HG03045 (cell line): ENCODE data around the gene CADPS.
"Not testable (repeated sequence)": the region's sequence is repeated elsewhere in the genome, so short reads cannot be mapped to it uniquely, and the experiment has no call there.

Experiments used
- ATAC-seq: cut with Tn5 transposase; IDR thresholded peaks from one replicate; pipeline ENCODE4 v1.9.1; 2021; ENCODE audit warnings: mild to moderate bottlenecking, moderate library complexity; ENCODE audit not compliant: unreplicated experiment

CADPS gene

DNA sequence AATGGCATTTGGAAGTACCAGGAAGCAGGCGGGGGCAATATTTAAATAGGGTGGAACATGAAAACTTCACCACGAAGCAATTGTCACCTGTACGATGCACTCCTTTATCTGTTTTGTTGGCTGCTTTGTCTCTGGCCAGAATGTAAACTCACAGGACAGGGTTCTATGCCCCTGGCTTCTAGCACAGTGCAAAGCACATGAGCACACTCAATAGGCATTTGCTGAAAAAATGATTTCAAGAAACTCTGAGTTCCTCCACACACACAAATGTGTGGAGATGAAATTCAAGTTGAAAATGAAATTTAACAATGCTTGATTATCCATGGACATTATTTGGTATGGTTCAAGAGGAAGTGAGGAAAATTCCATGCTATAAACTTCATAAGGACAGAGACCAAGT lies 272.2 kb downstream of the CADPS start:
- no peak for ATAC-seq

DNA sequence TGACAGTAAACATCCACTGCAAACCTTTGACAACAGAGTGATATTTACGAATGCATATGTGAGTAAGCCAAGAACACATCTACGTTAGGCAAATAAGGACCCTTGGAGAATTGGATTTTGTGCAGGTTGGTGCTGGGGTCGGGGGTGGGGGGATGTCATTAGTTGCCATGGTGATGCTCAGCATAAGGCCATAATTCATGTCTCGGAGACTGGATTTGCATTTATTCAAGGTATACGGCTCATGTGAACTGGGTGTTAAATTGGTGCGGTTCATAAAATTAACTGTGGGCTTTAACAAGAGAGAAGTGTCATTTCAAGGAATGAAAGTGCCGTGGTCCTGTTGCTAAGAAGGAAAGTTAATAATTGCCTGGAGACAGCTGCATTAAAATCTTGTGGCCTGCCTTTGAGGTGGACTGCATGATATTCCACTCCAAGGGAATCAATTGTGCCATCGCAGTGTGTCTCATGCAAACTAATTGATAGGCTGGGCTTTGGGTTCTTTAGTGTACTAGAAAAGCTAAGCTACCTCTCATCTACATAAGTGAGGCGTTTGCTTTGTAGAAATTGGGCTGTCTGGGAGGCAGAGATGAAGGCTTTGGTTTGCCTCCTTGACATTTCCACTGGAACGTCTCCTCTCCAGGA lies 273.0 kb downstream of the CADPS start:
- ATAC-seq: no peak

- ATAC-seq: no peak
These were observed 273.8 kb downstream of the CADPS start for GRCh38 chr3:62601238-62602070.

DNA sequence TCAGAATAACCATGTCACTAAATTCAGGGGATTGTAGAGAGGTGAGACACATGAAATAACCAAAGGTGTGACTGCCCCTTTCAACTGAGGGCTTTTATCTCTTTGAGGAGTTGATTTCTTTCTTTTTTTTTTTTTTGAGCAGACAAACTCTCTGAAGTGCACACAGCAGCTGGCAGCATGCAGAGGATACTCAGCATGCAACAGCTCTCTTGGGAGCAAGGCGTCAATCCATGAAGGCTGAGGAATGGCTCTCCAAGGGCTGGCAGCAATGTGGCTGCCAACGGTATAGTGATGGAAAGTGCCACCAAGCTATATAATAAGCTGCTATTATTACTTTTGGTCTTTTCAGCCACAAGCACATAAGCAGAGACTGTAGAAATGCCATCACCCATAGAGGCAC lies 275.2 kb downstream of the CADPS start:
- no peak for ATAC-seq

- no peak for ATAC-seq
These were observed 277.7 kb downstream of the CADPS start for GRCh38 chr3:62597491-62597890.

DNA sequence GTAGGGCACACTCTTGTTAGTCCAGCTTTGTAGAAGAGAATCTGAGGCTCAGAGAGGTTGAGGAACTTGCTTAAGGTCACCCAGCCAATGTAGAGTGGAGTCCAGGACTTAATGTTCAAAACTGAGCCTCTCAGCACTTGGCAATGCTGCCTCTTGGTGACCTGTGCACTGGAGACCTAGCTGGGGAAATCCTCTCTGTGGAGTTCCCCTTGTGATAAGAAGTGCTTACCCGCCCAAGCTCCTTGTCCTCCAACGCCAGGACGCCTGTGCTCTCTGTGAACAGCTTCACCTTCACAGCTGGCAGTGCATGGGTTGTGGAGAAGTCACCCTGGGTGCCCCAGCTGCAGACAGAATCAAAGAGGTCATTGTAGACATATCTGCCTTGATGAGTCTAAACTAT lies 282.8 kb downstream of the CADPS start:
- no peak for ATAC-seq

GRCh38 chr3:62589078-62589477 lies 286.1 kb downstream of the CADPS start:
- no peak for ATAC-seq

GRCh38 chr3:62587579-62588031 lies 287.6 kb downstream of the CADPS start:
- no peak for ATAC-seq

- ATAC-seq: no peak
These were observed 288.0 kb downstream of the CADPS start for GRCh38 chr3:62587169-62587568.

DNA sequence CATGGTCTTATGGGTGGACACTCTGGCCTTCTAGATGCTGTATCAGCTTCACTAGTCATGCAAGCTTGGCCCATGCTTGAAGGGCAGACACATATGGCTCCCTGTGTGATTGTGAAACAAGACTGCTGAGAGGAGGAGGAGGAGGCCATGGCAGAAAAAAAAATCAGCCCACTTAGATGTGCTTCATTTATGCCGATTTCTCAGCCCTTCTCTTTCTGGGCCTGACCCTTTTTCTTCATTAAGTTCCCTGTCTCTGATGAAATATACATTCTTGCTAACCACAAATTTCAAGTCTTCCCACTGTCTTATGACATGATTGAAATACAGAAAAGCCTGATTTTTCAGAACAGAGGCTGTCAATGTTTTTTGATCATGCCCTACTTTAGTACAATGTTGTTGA lies 288.9 kb downstream of the CADPS start:
- no peak for ATAC-seq

DNA sequence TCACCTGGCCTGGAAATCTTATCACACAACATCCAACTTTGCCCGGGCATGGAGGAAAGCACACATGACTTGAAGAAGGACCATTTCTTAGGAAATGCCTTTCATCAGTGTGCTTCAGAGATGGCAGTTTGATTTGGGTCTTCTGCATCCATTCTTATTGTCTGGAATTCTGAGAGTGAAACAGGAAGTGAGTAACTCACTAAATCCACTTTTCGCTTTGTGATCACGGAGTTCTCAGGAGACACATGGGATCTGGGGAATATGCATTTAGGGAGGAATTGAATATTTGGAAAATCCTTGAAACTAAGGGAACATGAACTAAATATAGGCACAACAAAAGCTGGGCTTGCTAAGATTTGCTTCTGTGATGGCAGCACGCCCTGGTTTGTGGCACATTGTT lies 289.4 kb downstream of the CADPS start:
- ATAC-seq: no peak

DNA sequence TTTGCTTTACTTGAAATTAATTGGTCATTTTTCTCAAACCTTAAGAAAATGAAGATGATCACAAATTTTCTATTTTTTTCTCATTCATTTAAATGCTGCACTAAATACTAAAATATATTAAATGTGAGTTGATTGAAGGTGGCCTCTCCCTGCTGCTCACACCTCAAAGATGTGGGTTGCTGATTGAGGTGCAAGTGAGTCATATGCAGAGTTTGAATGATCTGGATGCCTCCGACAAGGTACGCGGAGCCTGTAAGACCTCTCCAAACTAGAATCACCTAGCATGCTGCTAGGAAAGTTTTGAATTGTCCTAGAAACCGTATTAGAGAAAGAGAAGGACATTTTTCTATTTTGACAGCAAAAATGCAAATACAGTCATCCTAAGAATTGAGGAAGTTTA lies 290.6 kb downstream of the CADPS start:
- ATAC-seq: no peak

GRCh38 chr3:62582495-62583172 lies 292.6 kb downstream of the CADPS start:
- ATAC-seq: no peak

- ATAC-seq: not testable (repeated sequence)
These were observed 294.7 kb downstream of the CADPS start for GRCh38 chr3:62580485-62580884.

- ATAC-seq: no peak
These were observed 298.1 kb downstream of the CADPS start for GRCh38 chr3:62577153-62577552.

DNA sequence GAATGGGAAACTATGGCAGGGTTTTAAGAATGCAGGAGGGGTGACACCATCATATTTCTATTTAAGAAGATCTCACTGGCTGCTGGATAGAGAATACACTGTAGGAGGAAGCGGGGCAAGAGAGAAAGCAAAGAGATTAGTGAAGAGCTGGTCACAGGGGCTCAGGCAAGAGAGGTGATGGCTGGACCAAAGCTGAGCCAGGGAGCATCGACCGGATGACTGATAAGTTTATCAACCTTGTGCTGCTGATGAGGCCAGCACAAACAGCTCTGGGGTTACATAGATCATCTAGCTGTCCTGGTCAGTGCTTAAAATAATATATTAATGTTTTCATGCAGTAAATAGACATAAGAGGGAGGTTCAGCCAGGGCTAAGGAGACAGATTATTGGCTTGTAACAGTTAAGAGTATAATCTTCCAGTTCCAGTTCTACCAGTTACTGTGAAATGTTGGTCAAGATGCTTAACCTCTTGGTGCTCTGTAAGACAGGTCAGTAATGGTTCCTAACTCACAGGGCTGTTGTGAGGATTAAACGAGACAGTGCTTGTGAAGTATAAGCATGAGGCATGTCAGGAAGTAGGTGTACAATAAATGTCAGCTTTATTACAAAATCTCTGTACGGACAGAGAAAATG lies 300.8 kb downstream of the CADPS start:
- ATAC-seq: no peak

DNA sequence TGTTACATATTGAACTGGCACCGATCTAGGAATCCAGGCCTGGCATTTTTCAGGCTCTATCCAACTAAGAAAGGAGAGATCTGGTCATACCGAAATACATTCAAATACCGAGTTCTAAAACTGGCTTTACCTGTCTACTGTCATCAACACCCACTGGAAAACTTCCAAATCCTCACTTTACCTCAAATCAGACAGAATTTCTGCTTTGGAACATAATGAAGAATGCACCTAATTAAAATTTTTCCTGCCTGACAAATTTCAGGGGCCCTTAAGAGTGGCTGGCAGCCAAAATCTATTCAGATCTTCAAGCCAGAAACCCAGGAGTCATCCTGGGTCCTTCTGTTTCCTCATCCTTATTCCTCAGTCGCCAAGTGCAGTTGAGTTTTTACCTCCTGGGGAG lies 303.3 kb downstream of the CADPS start:
- ATAC-seq: no peak

GRCh38 chr3:62570888-62571287 lies 304.3 kb downstream of the CADPS start:
- no peak for ATAC-seq

- no peak for ATAC-seq
These were observed 305.6 kb downstream of the CADPS start for GRCh38 chr3:62569609-62570008.

DNA sequence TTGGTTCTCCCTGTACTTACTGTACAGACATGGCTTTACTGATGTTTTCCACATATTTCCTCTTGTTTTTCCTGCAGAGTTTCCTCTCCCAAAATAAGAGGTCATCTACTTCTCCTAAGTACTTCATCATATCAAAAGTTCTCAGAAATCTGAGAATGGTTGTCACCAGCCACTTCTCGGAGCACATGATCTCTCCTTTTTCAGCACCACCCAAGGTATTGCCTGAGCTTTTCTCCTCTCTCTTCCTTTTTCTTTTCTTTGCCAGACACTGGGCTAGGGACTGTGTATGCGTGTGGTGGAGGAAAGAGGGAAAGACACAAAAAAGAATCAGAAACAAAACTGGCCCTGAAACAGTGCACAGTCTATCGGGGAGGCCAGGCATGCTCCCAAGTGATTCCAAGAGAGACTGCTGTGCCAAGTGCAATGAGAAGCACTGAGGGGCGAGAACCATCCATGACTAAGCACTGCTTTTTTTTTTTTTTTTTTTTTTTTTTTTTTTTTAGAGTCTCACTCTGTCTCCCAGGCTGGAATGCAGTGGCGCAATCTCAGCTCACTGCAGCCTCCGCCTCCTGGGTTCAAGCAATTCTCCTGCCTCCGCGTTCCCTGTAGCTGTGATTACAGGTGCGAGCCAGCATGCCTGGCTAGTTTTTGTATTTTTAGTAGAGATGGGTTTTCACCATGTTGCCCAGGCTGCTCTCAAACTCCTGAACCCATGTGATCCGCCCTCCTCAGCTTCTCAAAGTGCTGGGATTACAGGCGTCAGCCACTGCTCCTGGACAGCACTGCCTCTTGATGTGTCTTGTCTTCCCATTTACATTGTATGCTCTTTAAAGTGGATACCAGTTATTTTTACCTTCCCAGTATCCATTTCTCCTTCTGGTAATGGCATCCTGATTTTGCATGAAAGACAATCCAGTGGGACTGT lies 307.9 kb downstream of the CADPS start:
- ATAC-seq: no peak
